Brain microvascular endothelial cell (primary cell): ENCODE measurements around the gene ZNF771.
A peak's percentile ranks its signal among the peaks of the same experiment; 100 is the strongest.

Experiments used
- DNase-seq: peaks from one replicate; pipeline ENCODE4 v3.0.0-alpha.2; 2020
- H3K27ac ChIP-seq: fragments of 250-450 bp; sonication (Bioruptor Pico); 2 replicates; pipeline ENCODE4 v1.5.1; 2020; ENCODE audit warnings: mild to moderate bottlenecking, moderate library complexity
- H3K27me3 ChIP-seq: fragments of 250-450 bp; sonication (Bioruptor Pico); replicated peaks from 2 replicates; pipeline ENCODE4 v1.5.1; 2020; ENCODE audit warnings: mild to moderate bottlenecking
- H3K36me3 ChIP-seq: fragments of 250-450 bp; sonication (Bioruptor Pico); replicated peaks from 2 replicates; pipeline ENCODE4 v1.5.1; 2020; ENCODE audit warnings: mild to moderate bottlenecking
- H3K4me3 ChIP-seq: 2 replicates; pipeline ENCODE4 v1.5.1; 2011; ENCODE audit warnings: low read depth, mild to moderate bottlenecking, control low read depth, low read length, moderate library complexity
- in situ Hi-C: cut with HindIII; loops from 2 replicates; pipeline ENCODE4 v1.10.0; 2017; ENCODE audit warnings: low sequenced_read_pairs, low pct_ligation_motif_present
- TF ChIP-seq, protein P1 (sequence below): IDR thresholded peaks from 2 replicates; pipeline ENCODE4 v1.5.1; 2011; ENCODE audit warnings: low read depth, mild to moderate bottlenecking, moderate library complexity, low read length, control low read depth, inconsistent platforms; ENCODE audit errors: missing control alignments

The ZNF771 gene

DNA sequence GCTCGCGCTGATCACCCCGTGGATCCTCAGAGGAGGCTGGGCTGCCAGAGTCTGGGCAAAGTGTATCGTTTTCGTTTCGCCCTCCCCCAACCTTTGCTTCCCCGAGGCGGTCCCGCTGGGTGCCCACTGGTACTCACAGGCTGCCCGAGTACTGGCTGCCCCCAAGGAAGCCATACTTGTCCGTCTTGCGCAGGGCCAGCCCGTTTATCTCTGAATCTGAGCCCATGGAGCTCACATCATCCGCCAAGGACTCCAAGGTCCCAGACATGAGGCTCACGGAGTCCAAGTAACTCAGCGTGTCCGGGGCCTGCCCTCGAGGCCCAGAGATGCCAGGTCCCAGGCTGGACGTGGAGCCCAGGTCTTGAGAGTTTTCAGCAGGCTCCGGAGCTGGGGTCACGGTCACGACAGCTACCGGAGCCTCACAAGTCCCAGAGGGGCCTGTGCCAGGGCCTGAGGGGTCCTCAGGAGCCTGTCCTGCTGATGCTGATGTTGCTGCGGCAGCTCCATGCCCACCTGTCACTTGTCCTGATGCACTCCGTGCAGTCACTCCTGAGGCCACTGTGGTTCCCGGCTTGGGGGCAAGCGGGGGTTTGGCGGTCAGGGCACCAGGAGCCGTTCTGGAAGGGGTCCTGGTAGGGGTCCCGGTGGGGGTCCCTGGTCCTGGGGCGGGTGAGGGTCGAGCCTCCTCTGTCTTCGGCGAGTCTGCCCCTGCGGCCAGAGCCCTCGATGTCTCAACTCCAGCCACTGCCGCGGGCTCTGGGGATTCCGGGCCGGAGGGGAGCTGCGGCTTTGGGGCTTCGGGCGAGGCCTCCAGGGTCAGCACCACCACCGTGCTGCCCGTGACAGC lies 38.1 kb upstream of the ZNF771 start:
- Histone ChIP-seq H3K27me3 (no peaks in the 10 kb centered on the region), H3K27ac (peak overlapping the region; percentile 21), H3K36me3 (peaks cover 19% of the 10 kb centered on the region), H3K4me3 (peak overlapping the region; percentile 77)
- in situ Hi-C loops: no loop called here
- TF ChIP-seq, protein P1, sequence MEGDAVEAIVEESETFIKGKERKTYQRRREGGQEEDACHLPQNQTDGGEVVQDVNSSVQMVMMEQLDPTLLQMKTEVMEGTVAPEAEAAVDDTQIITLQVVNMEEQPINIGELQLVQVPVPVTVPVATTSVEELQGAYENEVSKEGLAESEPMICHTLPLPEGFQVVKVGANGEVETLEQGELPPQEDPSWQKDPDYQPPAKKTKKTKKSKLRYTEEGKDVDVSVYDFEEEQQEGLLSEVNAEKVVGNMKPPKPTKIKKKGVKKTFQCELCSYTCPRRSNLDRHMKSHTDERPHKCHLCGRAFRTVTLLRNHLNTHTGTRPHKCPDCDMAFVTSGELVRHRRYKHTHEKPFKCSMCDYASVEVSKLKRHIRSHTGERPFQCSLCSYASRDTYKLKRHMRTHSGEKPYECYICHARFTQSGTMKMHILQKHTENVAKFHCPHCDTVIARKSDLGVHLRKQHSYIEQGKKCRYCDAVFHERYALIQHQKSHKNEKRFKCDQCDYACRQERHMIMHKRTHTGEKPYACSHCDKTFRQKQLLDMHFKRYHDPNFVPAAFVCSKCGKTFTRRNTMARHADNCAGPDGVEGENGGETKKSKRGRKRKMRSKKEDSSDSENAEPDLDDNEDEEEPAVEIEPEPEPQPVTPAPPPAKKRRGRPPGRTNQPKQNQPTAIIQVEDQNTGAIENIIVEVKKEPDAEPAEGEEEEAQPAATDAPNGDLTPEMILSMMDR: no peak
- DNase-seq: no peak

DNA sequence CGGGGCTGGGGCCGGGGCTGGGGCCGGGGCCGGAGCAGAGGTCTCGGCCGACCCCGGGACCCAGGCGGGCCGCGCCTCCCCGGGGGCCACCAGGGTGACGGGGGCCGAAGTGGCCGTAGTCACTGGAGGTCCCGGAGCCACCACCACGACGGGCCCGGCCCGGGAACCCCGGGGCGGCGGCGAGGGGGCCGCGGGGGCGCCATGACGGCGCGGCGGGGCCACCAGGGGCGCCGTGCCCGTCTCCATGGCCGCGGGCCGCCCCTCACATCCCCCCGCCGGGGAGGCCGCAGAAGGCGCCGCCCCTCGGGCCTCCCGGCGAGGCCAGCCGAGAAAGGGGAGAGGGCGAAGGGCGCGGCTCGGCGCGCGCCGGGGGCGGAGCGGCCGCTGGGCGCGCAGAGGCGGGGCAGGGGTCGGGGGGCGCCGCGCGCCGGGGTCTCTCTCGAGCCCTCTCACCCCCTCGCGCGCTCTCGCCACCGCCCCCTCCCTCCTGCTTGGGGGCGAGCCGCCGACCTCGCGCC lies 37.4 kb upstream of the ZNF771 start:
- TF ChIP-seq, protein P1: no peak
- in situ Hi-C loops: no loop called here
- no peaks in the 10 kb centered on the region for H3K27me3 ChIP-seq
- DNase-seq: no peak
- H3K27ac ChIP-seq: peak overlapping the region; percentile 21
- H3K4me3 ChIP-seq: peak overlapping the region; percentile 77
- peaks cover 13% of the 10 kb centered on the region for H3K36me3 ChIP-seq

- H3K36me3 ChIP-seq: peaks cover 7% of the 10 kb centered on the region
- DNase-seq: peak; percentile 100
- TF ChIP-seq, protein P1: peak; percentile 55
- peak within 1 kb of the TSS; percentile 77 for H3K4me3 ChIP-seq
- H3K27me3 ChIP-seq: no peaks in the 10 kb centered on the region
- in situ Hi-C loops: no loop called here
- H3K27ac ChIP-seq: peak within 1 kb of the TSS; percentile 83
These were observed 36.8 kb upstream of the ZNF771 start, which contains the start of gene TBC1D10B for GRCh38 chr16:30370456-30371247. Gene TBC1D10B (minus strand): TSS chr16:30370494. CDS start chr16:30370183, 311 bp downstream.

DNA sequence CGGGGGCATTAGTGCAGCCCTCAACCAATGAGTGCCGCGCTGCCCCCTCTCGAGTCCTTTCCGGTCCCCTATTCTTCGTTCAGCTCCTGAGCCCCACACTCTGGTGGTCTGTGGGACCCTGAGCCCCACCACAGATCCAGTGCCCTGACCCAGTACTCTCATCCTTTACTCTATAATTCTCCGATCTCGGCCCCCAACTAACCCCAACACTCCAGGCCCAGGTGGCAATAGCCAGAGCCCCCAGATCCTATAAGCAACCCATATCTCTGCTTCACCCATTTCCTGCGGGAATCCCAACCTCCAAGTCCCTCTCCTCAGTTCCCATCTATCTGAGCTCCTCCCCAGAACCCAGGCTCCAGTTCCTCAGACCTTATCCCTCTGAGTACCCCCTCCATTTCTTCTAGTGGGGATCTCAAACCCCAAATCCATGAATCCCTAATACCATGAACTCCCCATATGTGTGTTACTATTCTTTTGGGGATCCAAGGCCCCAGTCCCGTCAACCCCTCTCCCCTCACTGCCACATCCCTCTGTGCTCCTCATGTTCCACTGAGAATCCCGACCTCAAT lies 36.1 kb upstream of the ZNF771 start:
- TF ChIP-seq, protein P1: no peak

DNA sequence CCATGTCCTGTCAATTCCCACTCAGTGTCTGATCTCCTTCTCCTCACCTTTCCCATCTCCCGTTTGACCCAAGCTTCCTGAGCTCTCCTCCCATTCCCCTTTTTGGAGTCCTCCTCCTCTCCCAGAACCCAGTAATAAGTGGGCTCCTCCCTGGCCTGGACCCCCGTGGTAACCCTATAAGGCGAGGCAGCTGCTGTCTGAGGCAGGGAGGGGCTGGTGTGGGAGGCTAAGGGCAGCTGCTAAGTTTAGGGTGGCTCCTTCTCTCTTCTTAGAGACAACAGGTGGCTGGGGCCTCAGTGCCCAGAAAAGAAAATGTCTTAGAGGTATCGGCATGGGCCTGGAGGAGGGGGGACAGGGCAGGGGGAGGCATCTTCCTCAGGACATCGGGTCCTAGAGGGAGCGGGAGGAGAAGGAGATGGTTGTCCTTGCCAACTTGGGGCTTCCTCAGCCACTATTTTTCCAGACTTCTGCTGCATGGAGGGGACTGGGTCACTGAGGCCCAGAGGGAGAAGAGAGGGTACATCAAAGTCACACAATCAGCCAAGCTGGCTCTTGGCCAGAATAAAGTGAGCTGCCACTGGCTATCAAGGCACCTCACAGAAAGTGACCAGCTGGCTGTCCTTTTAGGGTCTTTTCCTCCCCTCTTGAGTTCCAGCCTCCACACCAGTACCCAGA lies 35.2 kb upstream of the ZNF771 start:
- Histone ChIP-seq H3K27ac (no peak overlapping the region), H3K27me3 (no peaks in the 10 kb centered on the region), H3K4me3 (no peak overlapping the region), H3K36me3 (no peaks in the 10 kb centered on the region)
- in situ Hi-C loops: no loop called here
- TF ChIP-seq, protein P1: no peak
- DNase-seq: no peak

More for the DNA sequence above, 36.1 kb upstream of the ZNF771 start:
- H3K36me3 ChIP-seq: peaks cover 4% of the 10 kb centered on the region
- H3K4me3 ChIP-seq: peak overlapping the region; percentile 63
- DNase-seq: no peak
- H3K27me3 ChIP-seq: no peaks in the 10 kb centered on the region
- H3K27ac ChIP-seq: peak overlapping the region; percentile 83
- in situ Hi-C loops: no loop called here
